CD4-positive, alpha-beta T cell treated with Interleukin-6 at 100 ng/mL for 8 hours (primary cell): ENCODE data around the gene JRKL.
"Not testable (repeated sequence)": the region's sequence is repeated elsewhere in the genome, so short reads cannot be mapped to it uniquely, and the experiment has no call there.

ENCODE experiments used
- DNase-seq: peaks from one replicate; pipeline ENCODE4 v3.0.0-alpha.2; 2020; ENCODE audit warnings: mixed read lengths, low spot score

JRKL gene

DNA sequence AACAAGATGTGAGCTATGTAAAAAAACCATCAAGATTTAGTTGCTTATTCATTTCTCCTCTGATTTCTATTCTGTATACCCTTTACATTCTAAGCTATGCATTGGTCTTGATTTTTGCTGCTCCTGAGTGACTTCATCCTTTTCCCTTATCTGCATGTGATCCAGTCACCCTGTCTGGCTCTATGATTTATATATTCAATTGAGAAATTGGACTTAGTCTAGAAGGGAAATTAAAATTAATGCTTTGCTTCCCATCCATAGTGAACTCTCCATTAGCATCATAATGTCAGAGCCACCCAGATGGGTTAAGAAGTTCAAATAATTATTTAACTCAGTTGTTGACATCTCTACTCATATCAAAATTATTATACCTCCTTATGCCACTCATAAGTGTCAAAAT is 5.0 kb downstream of the JRKL start:
- no peak for DNase-seq

DNA sequence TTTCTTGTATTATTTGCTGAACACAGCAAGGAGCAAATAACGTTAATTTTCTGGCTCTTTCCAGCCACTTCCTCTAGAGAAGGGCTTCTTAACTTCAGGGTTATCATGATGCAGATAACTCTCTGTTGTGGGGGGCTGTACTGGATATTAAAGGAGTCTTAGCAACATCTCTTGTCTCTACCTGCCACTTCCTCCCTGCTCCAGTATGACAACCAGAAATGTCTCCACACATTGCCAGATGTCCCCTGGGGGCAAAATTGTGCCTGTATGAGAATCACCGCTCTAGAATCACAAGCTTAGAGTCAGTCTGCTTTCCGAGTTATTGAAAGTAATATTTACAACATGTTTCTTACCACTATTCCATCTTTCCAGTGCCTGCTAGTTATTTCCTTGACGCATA is 6.8 kb downstream of the JRKL start:
- DNase-seq: no peak

DNA sequence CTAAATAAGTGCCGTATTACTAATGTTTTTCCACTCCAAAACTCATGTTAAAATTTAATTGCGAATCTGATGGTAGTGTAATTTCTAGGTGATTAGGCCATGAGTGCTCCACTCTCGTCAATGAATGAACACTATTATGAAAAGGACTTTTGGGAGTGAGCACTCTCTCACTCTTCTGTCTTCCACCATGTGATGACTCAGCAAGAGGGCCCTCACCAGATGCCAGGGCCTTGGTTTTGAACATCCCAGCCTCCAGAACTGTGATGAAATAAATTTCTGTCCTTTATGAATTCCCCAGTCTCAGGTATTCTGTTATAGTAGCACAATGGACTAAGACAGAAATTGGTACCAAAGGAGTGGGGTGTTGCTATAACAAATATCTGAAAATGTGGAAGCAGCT is 8.1 kb downstream of the JRKL start:
- no peak for DNase-seq

DNA sequence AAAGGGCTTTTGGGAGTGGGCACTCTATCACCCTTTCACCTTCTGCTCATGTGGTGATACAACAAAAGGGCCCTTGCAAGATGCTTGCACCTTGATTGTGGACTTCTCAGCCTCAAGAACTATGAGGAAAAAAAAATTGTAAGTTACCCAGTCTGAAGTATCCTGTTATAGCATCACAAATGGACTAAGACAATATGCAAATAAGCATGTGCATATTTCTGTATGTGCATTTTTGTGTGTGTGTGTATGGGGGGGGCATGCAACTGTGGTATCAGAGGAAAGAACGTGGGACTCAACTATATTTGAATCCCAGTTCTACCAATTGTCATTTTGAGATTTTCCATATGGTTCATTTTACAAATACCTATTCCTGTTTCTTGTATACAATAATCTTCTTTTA is 10.9 kb downstream of the JRKL start:
- no peak for DNase-seq

DNA sequence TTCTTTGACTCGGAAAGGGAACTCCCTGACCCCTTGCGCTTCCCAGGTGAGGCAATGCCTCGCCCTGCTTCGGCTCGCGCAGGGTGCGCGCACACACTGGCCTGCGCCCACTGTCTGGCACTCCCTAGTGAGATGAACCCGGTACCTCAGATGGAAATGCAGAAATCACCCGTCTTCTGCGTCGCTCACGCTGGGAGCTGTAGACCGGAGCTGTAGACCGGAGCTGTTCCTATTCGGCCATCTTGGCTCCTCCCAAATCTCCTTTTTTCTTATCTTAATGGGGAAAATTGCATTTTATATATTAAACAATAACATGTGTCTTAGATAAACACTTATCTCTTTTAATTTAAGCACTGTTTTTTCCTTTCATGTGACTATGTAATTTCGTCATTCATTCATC is 21.6 kb downstream of the JRKL start:
- DNase-seq: not testable (repeated sequence)

DNA sequence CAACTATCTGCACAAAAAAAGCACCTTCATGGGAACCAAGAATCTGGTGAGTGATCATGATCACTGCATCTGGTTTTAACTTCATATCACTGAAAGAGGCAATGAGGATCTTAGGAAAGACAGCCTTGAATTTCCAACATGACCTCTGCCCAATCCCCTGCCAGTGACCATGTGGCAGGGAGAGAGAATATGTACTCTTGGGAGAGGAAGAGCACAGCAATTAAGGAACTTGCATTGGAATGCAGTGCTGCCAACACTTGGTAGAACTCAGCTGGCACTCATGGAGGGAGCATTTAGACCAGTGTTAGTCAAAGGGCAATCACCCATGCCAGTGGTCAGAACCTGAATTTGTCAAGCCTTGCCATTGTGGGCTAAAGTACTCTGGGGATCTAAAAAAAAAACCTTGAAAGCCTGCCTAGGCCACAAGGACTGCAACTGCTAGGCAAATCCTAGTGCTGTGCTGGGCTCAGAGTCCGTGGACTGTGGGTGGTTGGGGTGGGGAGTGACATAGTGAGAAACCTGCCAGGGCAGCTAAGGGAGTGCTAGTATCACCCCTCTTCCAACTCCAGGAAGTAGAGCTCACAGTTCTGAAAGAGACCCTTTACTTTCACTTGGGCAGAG is 23.1 kb downstream of the JRKL start:
- no peak for DNase-seq

DNA sequence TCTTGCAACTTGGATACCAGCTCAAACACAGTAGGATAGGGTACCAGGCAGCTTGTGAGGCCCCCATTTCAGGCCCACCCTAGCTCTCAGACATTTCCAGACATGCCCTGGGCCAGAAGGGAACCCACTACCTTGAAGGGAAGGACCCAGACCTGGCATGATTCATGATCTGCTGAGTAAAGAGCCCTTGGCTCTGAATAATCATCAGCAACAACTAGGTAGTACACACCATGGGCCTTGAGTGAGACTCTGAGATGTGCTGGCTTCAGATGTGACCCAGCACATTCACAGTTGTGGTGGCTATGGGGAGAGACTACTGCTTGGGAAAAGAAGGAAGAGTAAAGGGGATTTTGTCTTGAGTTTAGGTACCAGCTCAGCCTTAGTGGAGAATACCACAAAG is 23.6 kb downstream of the JRKL start:
- DNase-seq: no peak

DNA sequence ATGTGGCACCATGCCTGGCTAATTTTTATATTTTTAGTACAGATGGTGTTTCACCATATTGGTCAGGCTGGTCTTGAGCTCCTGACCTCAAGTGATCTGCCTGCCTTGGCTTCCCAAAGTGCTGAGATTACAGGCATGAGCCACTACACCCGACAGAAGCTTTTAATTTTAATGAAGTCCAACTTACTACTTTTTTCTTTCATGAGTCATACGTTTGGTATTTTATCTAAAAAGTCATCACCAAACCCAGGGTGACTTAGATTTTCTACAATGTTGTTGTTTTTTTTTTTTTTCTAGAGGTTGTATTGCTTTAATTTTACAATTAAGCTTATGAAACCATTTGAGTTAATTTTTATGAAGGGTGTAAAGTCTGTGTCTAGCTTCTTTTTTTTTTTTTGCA is 34.9 kb downstream of the JRKL start:
- DNase-seq: no peak

DNA sequence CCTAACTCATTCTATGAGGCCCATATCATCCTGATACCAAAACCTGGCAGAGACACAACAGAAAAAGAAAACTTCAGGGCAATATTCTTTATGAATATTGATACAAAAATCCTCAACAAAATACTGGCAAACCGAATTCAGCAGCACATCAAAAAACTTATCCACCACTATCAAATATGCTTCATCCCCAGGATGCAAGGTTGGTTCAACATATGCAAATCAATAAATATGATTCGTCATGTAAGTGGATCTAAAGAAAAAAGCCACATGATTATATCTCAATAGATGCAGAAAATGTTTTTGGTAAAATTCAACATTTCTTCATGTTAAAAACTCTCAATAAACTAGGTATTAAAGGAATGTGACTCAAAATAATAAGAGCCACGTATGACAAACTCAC is 40.9 kb downstream of the JRKL start:
- DNase-seq: no peak

DNA sequence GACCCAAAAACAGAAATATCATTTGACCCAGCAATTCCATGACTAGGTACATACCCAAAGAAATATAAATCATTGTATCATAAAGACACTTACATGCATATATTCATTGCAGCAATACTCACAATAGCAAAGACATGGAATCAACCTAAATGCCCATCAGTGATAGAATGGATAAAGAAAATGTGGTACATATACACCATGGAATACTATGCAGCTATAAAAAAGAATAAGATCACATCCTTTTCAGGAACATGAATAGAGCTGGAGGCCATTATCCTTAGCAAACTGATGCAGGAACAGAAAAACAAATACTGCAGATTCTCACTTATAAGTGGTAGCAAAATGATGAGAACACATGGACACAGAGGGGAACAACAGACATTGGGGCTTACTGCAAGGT is 42.8 kb downstream of the JRKL start:
- not testable (repeated sequence) for DNase-seq
